HG02884 (cell line): ENCODE data around the gene GNAQ.
"Not testable (repeated sequence)": the region's sequence is repeated elsewhere in the genome, so short reads cannot be mapped to it uniquely, and the experiment has no call there.

Source experiments
- ATAC-seq: cut with Tn5 transposase; IDR thresholded peaks from one replicate; pipeline ENCODE4 v1.9.1; 2021; ENCODE audit warnings: mild to moderate bottlenecking, moderate library complexity; ENCODE audit not compliant: unreplicated experiment

GNAQ gene

GRCh38 chr9:77751341-77752091 is 280.1 kb downstream of the GNAQ start:
- no peak for ATAC-seq

- ATAC-seq: no peak
Observed at GRCh38 chr9:77750981-77751340, 280.6 kb downstream of the GNAQ start.

- ATAC-seq: no peak
Observed at GRCh38 chr9:77750284-77750683, 281.3 kb downstream of the GNAQ start.

- ATAC-seq: no peak
Observed at GRCh38 chr9:77748214-77748772, 283.3 kb downstream of the GNAQ start.

- ATAC-seq: no peak
Observed at GRCh38 chr9:77747163-77747562, 284.4 kb downstream of the GNAQ start.

GRCh38 chr9:77744841-77745430 is 286.7 kb downstream of the GNAQ start:
- ATAC-seq: no peak

GRCh38 chr9:77743386-77743785 is 288.2 kb downstream of the GNAQ start:
- no peak for ATAC-seq

GRCh38 chr9:77738932-77739331 is 292.7 kb downstream of the GNAQ start:
- ATAC-seq: no peak

- no peak for ATAC-seq
Observed at GRCh38 chr9:77735494-77735893, 296.1 kb downstream of the GNAQ start.

GRCh38 chr9:77731930-77732329 is 299.7 kb downstream of the GNAQ start:
- ATAC-seq: no peak

GRCh38 chr9:77731008-77731698 is 300.5 kb downstream of the GNAQ start:
- no peak for ATAC-seq

- no peak for ATAC-seq
Observed at GRCh38 chr9:77729177-77729576, 302.4 kb downstream of the GNAQ start.

- ATAC-seq: no peak
Observed at GRCh38 chr9:77726814-77727213, 304.8 kb downstream of the GNAQ start.

- no peak for ATAC-seq
Observed at GRCh38 chr9:77726289-77726688, 305.3 kb downstream of the GNAQ start.

- no peak for ATAC-seq
Observed at GRCh38 chr9:77725820-77726219, 305.8 kb downstream of the GNAQ start.

GRCh38 chr9:77725046-77725694 is 306.4 kb downstream of the GNAQ start:
- ATAC-seq: no peak

GRCh38 chr9:77721156-77721555 is 310.5 kb downstream of the GNAQ start:
- ATAC-seq: not testable (repeated sequence)

GRCh38 chr9:77719321-77719720 is 312.3 kb downstream of the GNAQ start:
- no peak for ATAC-seq

- not testable (repeated sequence) for ATAC-seq
Observed at GRCh38 chr9:77718298-77718640, 313.3 kb downstream of the GNAQ start.

GRCh38 chr9:77717608-77718297 is 313.9 kb downstream of the GNAQ start:
- ATAC-seq: not testable (repeated sequence)

- no peak for ATAC-seq
Observed at GRCh38 chr9:77714077-77714549, 317.5 kb downstream of the GNAQ start.
